HG03460 (cell line): Measurements from ENCODE around the gene POU6F2.
"Not testable (repeated sequence)": the region's sequence is repeated elsewhere in the genome, so short reads cannot be mapped to it uniquely, and the experiment has no call there.

Experiments used
- ATAC-seq: cut with Tn5 transposase; IDR thresholded peaks from one replicate; pipeline ENCODE4 v1.9.1; 2021; ENCODE audit not compliant: unreplicated experiment

POU6F2 gene, protein sequence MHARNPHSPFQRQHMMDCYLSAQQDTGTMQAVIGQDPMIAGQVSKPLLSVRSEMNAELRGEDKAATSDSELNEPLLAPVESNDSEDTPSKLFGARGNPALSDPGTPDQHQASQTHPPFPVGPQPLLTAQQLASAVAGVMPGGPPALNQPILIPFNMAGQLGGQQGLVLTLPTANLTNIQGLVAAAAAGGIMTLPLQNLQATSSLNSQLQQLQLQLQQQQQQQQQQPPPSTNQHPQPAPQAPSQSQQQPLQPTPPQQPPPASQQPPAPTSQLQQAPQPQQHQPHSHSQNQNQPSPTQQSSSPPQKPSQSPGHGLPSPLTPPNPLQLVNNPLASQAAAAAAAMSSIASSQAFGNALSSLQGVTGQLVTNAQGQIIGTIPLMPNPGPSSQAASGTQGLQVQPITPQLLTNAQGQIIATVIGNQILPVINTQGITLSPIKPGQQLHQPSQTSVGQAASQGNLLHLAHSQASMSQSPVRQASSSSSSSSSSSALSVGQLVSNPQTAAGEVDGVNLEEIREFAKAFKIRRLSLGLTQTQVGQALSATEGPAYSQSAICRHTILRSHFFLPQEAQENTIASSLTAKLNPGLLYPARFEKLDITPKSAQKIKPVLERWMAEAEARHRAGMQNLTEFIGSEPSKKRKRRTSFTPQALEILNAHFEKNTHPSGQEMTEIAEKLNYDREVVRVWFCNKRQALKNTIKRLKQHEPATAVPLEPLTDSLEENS

DNA sequence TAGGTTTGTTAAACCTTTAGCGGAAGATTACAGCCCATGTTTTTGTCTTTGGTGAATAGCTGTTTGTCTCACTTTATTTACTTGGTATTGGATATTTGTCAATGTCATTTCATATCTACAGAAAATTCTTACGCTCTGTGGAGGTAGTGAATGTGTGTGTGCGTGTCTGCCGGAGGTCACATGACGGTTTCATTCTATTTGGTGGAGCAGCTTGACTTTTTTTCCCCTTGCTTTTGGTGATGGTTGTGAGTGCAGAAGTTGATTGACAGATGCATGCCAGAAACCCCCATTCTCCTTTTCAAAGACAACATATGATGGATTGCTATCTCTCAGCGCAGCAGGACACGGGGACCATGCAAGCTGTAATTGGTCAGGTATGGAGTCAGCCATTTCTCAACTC, at the start of gene POU6F2:
POU6F2 (plus strand) TSS at position 225 of the 400 bp plus-strand sequence; CDS start at position 270, 45 bp downstream.
- ATAC-seq, result no peak

GRCh38 chr7:38928506-38928905, 49.2 kb upstream of the POU6F2 start:
- no peak for ATAC-seq

DNA sequence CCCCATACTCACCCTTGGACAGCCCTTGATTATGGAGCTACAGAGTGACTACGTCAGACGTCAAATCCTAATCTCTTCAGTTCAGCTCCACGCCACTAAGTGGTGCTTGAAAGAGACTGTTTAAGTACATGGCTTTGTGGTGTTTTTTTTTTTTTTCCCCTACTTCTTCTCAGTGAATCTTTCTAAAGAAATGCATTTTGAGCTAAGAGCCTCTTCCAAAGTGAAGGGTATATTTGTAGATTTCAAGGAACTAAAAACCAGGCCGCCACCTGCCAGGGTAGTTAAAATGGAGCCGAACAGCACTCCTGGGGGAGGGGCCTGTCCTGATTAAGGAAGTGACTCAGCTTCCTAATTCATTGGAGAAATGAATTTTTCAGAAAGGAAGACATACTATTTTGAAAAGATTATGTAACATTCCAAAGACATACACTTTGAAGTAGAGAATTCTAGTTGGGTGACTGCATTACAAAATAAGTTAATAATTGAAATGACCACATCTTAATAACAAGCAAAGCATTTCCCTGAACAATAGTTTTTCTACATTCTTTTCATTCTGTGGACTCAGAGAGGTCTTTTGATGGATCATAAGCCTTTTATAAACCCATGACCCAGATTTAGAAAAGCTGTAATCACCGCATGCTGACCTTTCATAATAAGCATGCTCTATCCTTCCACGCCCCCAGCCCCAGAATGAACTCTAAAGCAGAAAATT, 48.1 kb upstream of the POU6F2 start:
- ATAC-seq, result no peak

- ATAC-seq, result peak; percentile 74
Observed at GRCh38 chr7:38932509-38933168, 45.1 kb upstream of the POU6F2 start.

DNA sequence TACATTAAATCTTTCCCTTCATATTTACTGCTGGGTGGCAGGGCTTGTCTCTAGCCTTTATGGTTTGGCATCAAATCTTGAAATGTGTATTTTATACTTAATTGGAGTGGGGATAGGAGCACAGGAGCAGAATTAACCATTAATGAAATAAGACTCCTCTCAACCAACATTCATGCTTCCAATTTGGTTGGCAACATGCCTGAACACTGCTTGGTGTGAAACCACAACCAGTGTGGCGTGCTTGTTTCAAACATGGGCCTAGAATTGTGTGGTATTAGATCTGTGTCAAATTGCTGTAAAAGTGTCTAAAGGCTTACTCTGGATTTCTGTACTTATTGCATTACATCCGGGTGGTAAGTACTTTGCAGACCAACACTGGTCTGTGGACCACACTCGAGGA, 43.7 kb upstream of the POU6F2 start:
- ATAC-seq, result no peak

GRCh38 chr7:38934536-38934935, 43.2 kb upstream of the POU6F2 start:
- ATAC-seq, result no peak

GRCh38 chr7:38936641-38937040, 41.1 kb upstream of the POU6F2 start:
- ATAC-seq, result no peak

GRCh38 chr7:38938001-38938485, 39.7 kb upstream of the POU6F2 start:
- ATAC-seq, result no peak

DNA sequence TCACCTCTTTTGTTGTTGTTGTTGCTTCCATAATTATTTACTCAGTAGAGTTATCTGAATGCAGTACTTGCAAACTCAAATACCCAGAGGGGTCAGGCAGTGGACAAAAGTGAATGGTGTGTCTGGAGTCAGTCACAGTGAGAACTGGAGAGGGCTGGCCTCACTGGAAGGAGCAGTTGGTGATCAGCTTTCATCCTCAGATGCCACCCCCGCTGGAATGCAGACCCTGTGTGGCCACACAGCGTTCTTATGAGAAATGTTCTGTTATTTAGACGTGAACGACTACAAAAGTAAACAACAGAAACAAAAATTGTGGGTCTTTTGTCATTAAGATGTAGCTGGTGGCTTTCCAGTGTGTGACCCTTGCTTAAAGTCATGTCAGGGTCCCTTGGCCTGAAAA, 39.1 kb upstream of the POU6F2 start:
- ATAC-seq, result no peak

- ATAC-seq, result no peak
Observed at GRCh38 chr7:38940774-38941173, 36.9 kb upstream of the POU6F2 start.

DNA sequence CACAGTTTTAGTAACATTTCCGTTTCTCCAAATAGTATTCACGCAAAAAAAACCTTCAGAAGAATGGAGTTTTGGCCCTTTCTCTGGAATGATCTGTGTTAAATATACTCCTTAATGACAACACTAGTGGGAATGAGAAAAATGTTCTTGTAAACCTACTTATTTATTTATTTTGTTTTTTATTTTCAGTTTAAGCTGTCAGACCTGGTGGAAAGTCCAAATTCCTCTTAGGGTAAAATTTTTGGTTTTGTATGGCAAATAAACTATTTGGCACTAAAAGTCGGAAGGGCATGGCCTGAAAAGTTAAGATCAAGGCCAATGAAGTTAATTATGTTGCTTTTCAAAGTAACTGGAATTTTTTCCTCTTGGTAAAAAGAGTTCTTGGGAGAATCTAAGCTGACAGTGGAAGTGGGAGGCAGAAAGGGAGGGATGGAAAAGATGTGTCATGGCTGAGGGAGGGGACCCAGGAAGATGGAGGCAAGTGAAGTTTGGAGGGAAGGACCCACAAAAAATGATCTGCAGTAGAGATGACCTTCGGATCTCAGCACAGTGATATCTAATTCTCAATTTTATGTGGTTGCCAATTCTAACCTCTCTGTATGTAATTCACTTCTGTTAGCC, 35.2 kb upstream of the POU6F2 start:
- no peak for ATAC-seq

DNA sequence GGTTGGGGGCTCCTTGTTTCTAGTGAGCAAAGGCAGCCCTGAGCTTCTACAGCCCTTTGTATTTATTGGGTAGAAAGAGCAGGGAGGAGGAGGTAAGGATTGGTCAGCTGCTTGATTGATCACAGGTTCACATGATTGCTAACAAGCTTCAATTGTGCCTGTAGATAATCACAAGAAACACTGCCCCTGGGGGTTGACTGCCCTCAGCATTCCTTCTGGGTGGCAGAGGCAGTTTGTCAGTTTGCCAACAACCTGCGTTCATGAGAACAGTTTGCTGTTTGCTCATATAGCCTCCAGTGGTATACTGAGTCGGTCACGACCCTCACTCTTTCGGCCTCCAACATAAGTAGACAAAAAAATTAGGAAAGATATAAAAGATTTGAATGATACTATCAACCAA, 30.2 kb upstream of the POU6F2 start:
- not testable (repeated sequence) for ATAC-seq

DNA sequence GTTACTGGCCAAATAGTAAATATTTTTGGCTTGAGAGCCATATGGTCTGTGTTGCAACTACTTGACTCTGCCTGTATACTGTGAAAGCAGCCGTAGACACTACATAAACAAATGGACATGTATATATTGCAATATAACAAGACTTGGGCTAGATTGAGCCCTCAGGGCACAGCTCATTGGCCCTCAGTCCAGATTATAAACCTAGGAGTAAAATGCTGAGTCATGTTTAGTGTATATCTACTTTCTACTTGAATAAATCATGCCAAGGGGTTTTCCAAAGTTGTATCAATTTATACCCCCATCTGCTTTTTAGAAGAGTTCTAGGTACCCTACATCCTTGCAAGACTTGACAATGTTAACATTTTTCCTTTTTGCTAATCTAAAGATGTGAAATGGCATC, 27.4 kb upstream of the POU6F2 start:
- no peak for ATAC-seq

GRCh38 chr7:38951213-38951612, 26.5 kb upstream of the POU6F2 start:
- no peak for ATAC-seq

GRCh38 chr7:38953227-38953626, 24.5 kb upstream of the POU6F2 start:
- ATAC-seq, result no peak

DNA sequence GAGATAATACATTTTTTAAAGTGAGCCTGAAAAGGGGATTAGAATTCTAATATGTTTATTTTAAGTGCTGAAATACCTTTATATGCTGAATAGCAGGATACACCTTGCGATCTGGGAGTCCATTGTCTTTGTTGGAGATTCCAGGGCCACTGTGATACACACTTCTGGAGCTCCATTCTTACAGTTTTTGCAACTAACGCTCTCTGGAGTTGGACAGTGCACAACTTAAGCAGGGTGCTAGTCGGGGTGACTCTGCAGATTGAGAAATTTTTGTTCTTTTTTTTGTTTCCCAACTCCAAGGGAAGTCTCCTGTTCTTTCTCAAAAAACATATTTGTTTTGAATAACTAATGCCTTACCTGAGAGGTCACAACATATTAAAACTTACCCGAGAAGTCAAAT, 23.7 kb upstream of the POU6F2 start:
- ATAC-seq, result no peak

DNA sequence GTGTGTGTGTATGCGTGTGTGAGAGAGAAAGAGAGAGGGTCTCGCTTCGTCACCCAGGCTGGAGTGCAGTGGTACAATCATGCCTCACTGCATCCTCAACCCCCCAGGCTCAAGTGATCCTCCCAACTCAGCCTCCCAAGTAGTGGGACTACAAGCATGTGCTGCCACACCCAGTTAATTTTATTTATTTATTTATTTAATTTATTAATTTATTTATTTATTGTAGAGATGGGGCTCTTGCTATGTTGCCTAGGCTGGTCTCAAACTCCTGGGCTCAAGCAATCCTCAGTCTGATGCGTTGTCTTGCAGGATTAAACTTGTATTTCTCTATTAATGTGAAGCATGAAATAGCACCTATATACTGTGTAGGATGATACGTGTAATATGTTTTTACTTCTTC, 21.8 kb upstream of the POU6F2 start:
- ATAC-seq, result no peak

GRCh38 chr7:38962028-38962427, 15.7 kb upstream of the POU6F2 start:
- no peak for ATAC-seq

DNA sequence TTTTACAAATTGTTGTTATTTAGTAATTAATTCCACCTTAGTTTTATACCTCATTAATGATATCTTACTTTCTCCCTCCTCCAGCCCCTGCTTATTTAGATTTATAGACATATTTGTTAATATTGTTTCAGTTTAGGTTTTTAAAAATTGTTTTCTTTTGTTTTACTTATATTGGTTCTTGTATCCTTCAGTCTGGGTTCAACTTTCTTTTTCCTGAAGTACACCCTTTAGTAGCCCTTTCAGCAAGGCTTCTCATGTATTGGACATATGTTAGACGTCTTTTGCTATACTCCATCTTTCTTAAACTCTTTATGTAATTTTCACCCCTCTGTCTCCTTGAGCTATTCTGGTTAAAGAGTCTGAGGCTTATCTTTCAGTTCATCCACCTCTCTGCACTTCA, 12.8 kb upstream of the POU6F2 start:
- ATAC-seq, result no peak

- ATAC-seq, result no peak
Observed at GRCh38 chr7:38973760-38974159, 3.9 kb upstream of the POU6F2 start.

DNA sequence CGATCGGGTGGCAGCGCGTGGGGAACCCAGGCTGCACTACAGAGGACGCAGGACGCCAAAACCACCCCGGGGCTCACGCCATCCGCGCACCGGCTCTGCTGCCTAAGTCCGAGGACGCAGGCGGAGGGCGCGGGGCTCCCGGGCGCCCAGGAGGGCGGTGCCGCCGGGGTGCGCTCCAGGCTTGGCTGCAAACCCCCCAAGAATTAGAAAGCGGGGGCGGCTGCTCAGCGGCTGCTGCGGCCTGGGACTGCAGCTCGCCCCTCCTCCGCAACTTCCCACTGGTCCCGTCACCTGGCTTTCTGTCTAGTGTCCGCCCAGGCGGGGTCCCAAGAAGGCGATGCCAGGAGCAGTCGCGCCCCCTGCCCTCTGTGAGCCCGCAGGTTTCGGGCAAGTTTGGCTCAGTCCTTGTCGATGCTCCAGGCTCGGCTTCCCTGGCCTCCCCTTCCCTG, 1.7 kb upstream of the POU6F2 start:
- no peak for ATAC-seq
